ENCODE data around the gene KATNB1.

The KATNB1 gene

GRCh38 chr16:57723170-57723569 lies 12.4 kb upstream of the KATNB1 start (continued):
- TF ChIP-seq SNAI2 (CRISPR knock-in tag; IDR thresholded peaks at IDR 0.05), result no peak
- no peak for TF ChIP-seq OSR1 (CRISPR knock-in tag; IDR thresholded peaks at IDR 0.05)
- TF ChIP-seq ZC3H10 (CRISPR knock-in tag; IDR thresholded peaks at IDR 0.05), result no peak
- TF ChIP-seq TOX (CRISPR knock-in tag; IDR thresholded peaks at IDR 0.05; ENCODE audit: borderline replicate concordance), result no peak
- no peak for TF ChIP-seq ZNF70 (CRISPR knock-in tag; IDR thresholded peaks at IDR 0.05)

GRCh38 chr16:57724531-57724930 lies 11.0 kb upstream of the KATNB1 start:
- ATAC-seq, result no peak
- TF ChIP-seq ESRRG (CRISPR knock-in tag; IDR thresholded peaks at IDR 0.05), result no peak
- TF ChIP-seq CSRNP3 (CRISPR knock-in tag; IDR thresholded peaks at IDR 0.05), result no peak
- TF ChIP-seq ISL1 (CRISPR knock-in tag; IDR thresholded peaks at IDR 0.05), result no peak
- TF ChIP-seq ZNF8 (CRISPR knock-in tag; IDR thresholded peaks at IDR 0.05), result no peak
- TF ChIP-seq CREB5 (CRISPR knock-in tag; IDR thresholded peaks at IDR 0.05; ENCODE audit: low read depth), result no peak

- TF ChIP-seq CSDC2 (CRISPR knock-in tag; IDR thresholded peaks at IDR 0.05), result no peak
- no peak for TF ChIP-seq TOX (CRISPR knock-in tag; IDR thresholded peaks at IDR 0.05; ENCODE audit: borderline replicate concordance)
- no peak for TF ChIP-seq ZNF8 (CRISPR knock-in tag; IDR thresholded peaks at IDR 0.05)
- no peak for ATAC-seq
Measured at GRCh38 chr16:57725151-57725550, 10.4 kb upstream of the KATNB1 start.

- ATAC-seq, result no peak
- TF ChIP-seq TCF4 (CRISPR knock-in tag; IDR thresholded peaks at IDR 0.05; ENCODE audit: borderline replicate concordance) (no peak), PPARA (CRISPR knock-in tag; IDR thresholded peaks at IDR 0.05; ENCODE audit: borderline replicate concordance) (no peak), ESRRG (CRISPR knock-in tag; IDR thresholded peaks at IDR 0.05) (no peak), ZFP30 (CRISPR knock-in tag; IDR thresholded peaks at IDR 0.05) (no peak), ISL1 (CRISPR knock-in tag; IDR thresholded peaks at IDR 0.05) (no peak), RARB (CRISPR knock-in tag; IDR thresholded peaks at IDR 0.05) (no peak), CSDC2 (CRISPR knock-in tag; IDR thresholded peaks at IDR 0.05) (no peak), SNAI2 (CRISPR knock-in tag; IDR thresholded peaks at IDR 0.05) (no peak), ZNF70 (CRISPR knock-in tag; IDR thresholded peaks at IDR 0.05) (no peak), CSRNP3 (CRISPR knock-in tag; IDR thresholded peaks at IDR 0.05) (no peak)
Measured at GRCh38 chr16:57725554-57725953, 10.0 kb upstream of the KATNB1 start.

GRCh38 chr16:57725976-57726375 lies 9.6 kb upstream of the KATNB1 start:
- TF ChIP-seq TSHZ2 (CRISPR knock-in tag; IDR thresholded peaks at IDR 0.05), result no peak
- no peak for TF ChIP-seq ZFP30 (CRISPR knock-in tag; IDR thresholded peaks at IDR 0.05)
- TF ChIP-seq ARNTL (CRISPR knock-in tag; IDR thresholded peaks at IDR 0.05; ENCODE audit: borderline replicate concordance, low read depth), result no peak
- TF ChIP-seq PPARA (CRISPR knock-in tag; IDR thresholded peaks at IDR 0.05; ENCODE audit: borderline replicate concordance), result no peak
- TF ChIP-seq GLIS3 (CRISPR knock-in tag; IDR thresholded peaks at IDR 0.05), result no peak
- ATAC-seq, result no peak

- no peak for ATAC-seq
- TF ChIP-seq POU6F1 (CRISPR knock-in tag; IDR thresholded peaks at IDR 0.05; ENCODE audit: borderline replicate concordance, low read depth), result no peak
- TF ChIP-seq ARNTL (CRISPR knock-in tag; IDR thresholded peaks at IDR 0.05; ENCODE audit: borderline replicate concordance, low read depth), result no peak
Measured at GRCh38 chr16:57726433-57726947, 9.1 kb upstream of the KATNB1 start.
